K562 treated with DMSO at 1 percent for 48 hours (cell line): ENCODE data around the gene SPRR3. TPM values are rescaled to one million over a fixed set of nuclear protein-coding genes. Genes with fewer than 3 reads are reported as not detected.

ENCODE experiments used
- total RNA-seq: library from RNA; unstranded; fragments of 300-600 nt; gene quantifications from 2 replicates; pipeline ENCODE4 v1.2.3, GENCODE V29; 2022; ENCODE audit warnings: low replicate concordance; ENCODE audit errors: extremely low read depth

Gene SPRR3, protein sequence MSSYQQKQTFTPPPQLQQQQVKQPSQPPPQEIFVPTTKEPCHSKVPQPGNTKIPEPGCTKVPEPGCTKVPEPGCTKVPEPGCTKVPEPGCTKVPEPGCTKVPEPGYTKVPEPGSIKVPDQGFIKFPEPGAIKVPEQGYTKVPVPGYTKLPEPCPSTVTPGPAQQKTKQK
- total RNA-seq = not detected in 2 replicates

DNA sequence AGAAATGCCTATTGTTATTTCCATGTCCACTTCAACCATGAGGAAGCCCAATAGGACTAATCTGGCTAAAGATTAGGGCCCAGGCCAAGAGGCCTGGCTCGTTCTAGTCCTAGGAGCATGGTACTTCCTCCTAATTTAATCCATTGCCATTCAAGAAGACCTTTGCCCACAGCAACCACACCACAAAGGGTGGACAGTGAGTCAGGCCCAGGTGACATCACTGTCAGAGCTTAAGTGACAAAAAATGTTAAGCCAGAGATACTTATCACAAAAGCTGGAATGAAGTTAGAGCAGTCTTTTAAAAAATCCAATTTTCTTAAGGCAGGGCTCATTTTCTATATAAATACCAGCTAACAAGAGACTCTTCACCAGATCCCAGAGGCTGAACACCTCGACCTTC lies at the start of gene SPRR3:
TSS of gene SPRR3 (plus strand) at position 368 of the 400 bp plus-strand sequence. CDS start 1,272 bp downstream, outside the sequence.

DNA sequence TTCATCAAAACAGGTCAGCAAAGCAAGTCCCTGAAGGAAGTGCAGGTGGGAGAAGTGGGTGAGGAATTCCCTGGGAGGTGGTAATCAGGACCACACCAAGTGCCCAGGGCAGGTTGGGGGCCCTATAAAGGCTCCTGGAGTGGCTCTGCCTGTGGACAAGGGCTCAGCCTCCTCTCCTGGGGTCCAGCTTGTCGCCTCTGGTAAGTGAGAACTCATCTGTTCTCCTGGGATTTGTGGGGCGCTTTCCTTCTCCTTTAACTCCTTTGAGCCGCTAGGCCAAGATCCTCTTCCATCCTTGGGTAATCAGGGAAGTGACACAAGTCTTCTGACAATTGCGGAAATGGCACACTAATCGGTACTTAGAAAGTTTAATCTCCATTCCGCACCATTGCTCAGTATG lies 31.1 kb upstream of the SPRR3 start, which contains the start of gene SPRR4:
TSS of gene SPRR4 (plus strand) at position 154 of the 400 bp plus-strand sequence. CDS start 1,243 bp downstream, outside the sequence.

DNA sequence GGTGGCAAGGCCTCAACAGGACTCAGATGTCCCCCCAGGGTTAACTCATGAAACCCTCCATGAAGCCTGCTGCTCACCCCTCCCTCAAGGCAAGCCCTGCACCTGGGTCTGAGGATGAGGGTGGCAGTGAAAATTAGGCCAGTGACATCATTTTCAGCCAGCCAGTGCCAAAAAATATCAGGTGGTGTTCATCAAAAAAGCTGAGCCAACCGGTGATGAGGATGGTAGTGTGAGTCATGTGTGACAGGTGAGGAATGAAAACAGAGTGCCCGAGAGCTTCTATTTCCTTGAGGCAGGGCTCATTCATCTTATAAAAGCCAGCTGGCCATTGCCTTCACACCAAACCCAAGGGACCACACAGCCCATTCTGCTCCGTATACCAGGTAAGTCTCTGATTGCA lies 17.8 kb upstream of the SPRR3 start, which contains the start of gene SPRR1A:
TSS of gene SPRR1A (plus strand) at position 339 of the 400 bp plus-strand sequence. CDS start 1,150 bp downstream, outside the sequence.

DNA sequence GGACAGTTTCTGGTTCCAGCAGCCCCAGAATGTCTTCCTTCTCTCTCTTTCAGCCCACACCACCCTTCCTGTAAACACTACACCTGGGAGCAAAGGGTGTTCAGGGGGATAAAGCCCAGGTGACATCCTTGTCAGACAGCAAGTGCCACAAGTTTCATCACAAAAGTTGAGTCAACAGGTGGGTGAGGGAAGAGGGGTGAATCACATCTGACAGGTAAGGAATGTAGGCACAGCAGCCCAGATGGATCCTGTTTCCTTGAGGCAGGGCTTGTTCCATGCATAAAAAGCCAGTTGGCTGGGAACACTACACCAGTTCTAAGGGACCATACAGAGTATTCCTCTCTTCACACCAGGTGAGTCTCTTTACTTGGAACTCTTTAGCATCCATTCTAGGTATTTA lies 29.3 kb downstream of the SPRR3 start, which contains the start of gene SPRR1B:
TSS of gene SPRR1B (plus strand) at position 309 of the 400 bp plus-strand sequence. CDS start 1,143 bp downstream, outside the sequence.

DNA sequence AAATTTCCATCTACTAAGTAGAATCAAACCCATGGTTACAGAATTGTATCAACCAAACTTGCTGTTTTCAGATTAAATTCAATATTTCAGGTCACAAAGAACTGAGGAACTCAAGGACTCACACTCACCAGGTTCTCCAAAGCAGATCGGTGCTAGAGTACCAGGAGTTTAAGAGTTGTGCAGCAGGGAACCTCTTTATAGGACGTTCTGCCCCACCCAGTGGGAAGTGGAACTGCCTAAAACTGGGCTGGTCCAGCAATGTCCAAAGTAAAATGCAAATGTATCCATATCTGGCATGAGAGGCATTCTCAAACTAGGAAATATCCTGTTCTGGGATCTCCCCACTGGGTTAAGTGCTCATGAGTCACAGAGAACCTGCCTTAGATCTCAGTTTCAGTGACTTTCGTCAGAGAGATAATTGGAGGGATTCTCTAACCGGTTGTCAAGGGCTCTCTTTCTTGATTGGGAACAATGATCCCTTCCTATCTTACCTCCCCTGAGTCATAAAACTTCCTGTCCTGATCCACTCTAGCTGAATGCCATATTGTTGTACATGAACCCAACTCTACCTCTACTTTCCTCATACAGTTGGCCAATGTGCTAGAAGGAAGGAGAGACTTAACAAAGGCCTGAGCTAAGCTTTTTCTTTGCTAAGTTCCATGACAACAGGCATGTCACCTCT lies 39.5 kb downstream of the SPRR3 start, which contains the start of gene SPRR2D:
TSS of gene SPRR2D (minus strand) at position 171 of the 682 bp plus-strand sequence. CDS start 774 bp downstream, outside the sequence.

Other genes with a start within 250 kb of the SPRR3 start
- gene KPRP, start 243.7 kb upstream of the SPRR3 start, total RNA-seq = not detected in 2 replicates
- not detected in 2 replicates for gene LCE1F, start 226.6 kb upstream of the SPRR3 start, total RNA-seq
- gene LCE1E, start 215.5 kb upstream of the SPRR3 start, total RNA-seq = not detected in 2 replicates
- gene LCE1D, start 205.0 kb upstream of the SPRR3 start, total RNA-seq = not detected in 2 replicates
- gene LCE1C, start 195.1 kb upstream of the SPRR3 start, total RNA-seq = not detected in 2 replicates
- gene LCE1B, start 189.8 kb upstream of the SPRR3 start, total RNA-seq = not detected in 2 replicates
- not detected in 2 replicates for gene LCE1A, start 174.3 kb upstream of the SPRR3 start, total RNA-seq
- not detected in 2 replicates for gene LCE6A, start 158.9 kb upstream of the SPRR3 start, total RNA-seq
- gene LCE7A, start 141.8 kb upstream of the SPRR3 start, total RNA-seq = not detected in 2 replicates
- not detected in 2 replicates for gene SMCP, start 123.4 kb upstream of the SPRR3 start, total RNA-seq
- gene IVL, start 93.2 kb upstream of the SPRR3 start, total RNA-seq = not detected in 2 replicates
- not detected in 2 replicates for gene SPRR5, start 54.5 kb upstream of the SPRR3 start, total RNA-seq
- gene SPRR4, start 31.1 kb upstream of the SPRR3 start, total RNA-seq = not detected in 2 replicates
- gene SPRR1A, start 17.7 kb upstream of the SPRR3 start, total RNA-seq = not detected in 2 replicates
- gene SPRR1B, start 29.5 kb downstream of the SPRR3 start, total RNA-seq = not detected in 2 replicates
- gene SPRR2D, start 39.4 kb downstream of the SPRR3 start, total RNA-seq = not detected in 2 replicates
- gene SPRR2A, start 55.8 kb downstream of the SPRR3 start, total RNA-seq = not detected in 2 replicates
- not detected in 2 replicates for gene SPRR2B, start 69.9 kb downstream of the SPRR3 start, total RNA-seq
- not detected in 2 replicates for gene SPRR2E, start 92.8 kb downstream of the SPRR3 start, total RNA-seq
- gene SPRR2F, start 111.8 kb downstream of the SPRR3 start, total RNA-seq = not detected in 2 replicates
- gene SPRR2G, start 149.1 kb downstream of the SPRR3 start, total RNA-seq = not detected in 2 replicates
- gene LELP1, start 201.7 kb downstream of the SPRR3 start, total RNA-seq = not detected in 2 replicates
- not detected in 2 replicates for gene PRR9, start 215.8 kb downstream of the SPRR3 start, total RNA-seq